Choroid plexus epithelial cell (primary cell): Measurements from ENCODE around the gene ABCC6.

Experiments used
- DNase-seq: peaks from one replicate; pipeline ENCODE4 v3.0.0-alpha.2; 2010; ENCODE audit warnings: low read depth
- H3K4me3 ChIP-seq: 2 replicates; pipeline ENCODE4 v1.5.1; 2011; ENCODE audit warnings: low read depth, mild to moderate bottlenecking, control low read depth, low read length, moderate library complexity
- CTCF ChIP-seq: conservative IDR thresholded peaks from 2 replicates; pipeline ENCODE4 v1.5.1; 2011; ENCODE audit warnings: low read depth, mild to moderate bottlenecking, control low read depth, inconsistent platforms, low read length, moderate library complexity

The ABCC6 gene

GRCh38 chr16:16143931-16144330 lies 79.4 kb downstream of the ABCC6 start:
- DNase-seq: no peak
- TF ChIP-seq CTCF: no peak

GRCh38 chr16:16143038-16143763 lies 80.1 kb downstream of the ABCC6 start:
- DNase-seq: peak; percentile 21
- peak; percentile 52 for TF ChIP-seq CTCF
- no peak overlapping the region for H3K4me3 ChIP-seq

More at GRCh38 chr16:16143931-16144330, 79.4 kb downstream of the ABCC6 start:
- no peak overlapping the region for H3K4me3 ChIP-seq

GRCh38 chr16:16141784-16142396 lies 81.4 kb downstream of the ABCC6 start:
- TF ChIP-seq CTCF: no peak
- DNase-seq: no peak
- no peak overlapping the region for H3K4me3 ChIP-seq

GRCh38 chr16:16141141-16141540 lies 82.2 kb downstream of the ABCC6 start:
- TF ChIP-seq CTCF: no peak
- no peak for DNase-seq
- no peak overlapping the region for H3K4me3 ChIP-seq

- DNase-seq: peak; percentile 16
- no peak for TF ChIP-seq CTCF
- no peak overlapping the region for H3K4me3 ChIP-seq
Observed at GRCh38 chr16:16140537-16140936, 82.8 kb downstream of the ABCC6 start.

- DNase-seq: no peak
- no peak overlapping the region for H3K4me3 ChIP-seq
- no peak for TF ChIP-seq CTCF
Observed at GRCh38 chr16:16139806-16140205, 83.5 kb downstream of the ABCC6 start.

- no peak for DNase-seq
- H3K4me3 ChIP-seq: no peak overlapping the region
- no peak for TF ChIP-seq CTCF
Observed at GRCh38 chr16:16139061-16139460, 84.2 kb downstream of the ABCC6 start.
